GM19467 (cell line): Measurements from ENCODE around the gene GRIN3A.

ENCODE experiments used
- ATAC-seq: cut with Tn5 transposase; IDR thresholded peaks from one replicate; pipeline ENCODE4 v1.9.1; 2021; ENCODE audit warnings: mild to moderate bottlenecking, moderate library complexity; ENCODE audit not compliant: unreplicated experiment

GRIN3A gene

DNA sequence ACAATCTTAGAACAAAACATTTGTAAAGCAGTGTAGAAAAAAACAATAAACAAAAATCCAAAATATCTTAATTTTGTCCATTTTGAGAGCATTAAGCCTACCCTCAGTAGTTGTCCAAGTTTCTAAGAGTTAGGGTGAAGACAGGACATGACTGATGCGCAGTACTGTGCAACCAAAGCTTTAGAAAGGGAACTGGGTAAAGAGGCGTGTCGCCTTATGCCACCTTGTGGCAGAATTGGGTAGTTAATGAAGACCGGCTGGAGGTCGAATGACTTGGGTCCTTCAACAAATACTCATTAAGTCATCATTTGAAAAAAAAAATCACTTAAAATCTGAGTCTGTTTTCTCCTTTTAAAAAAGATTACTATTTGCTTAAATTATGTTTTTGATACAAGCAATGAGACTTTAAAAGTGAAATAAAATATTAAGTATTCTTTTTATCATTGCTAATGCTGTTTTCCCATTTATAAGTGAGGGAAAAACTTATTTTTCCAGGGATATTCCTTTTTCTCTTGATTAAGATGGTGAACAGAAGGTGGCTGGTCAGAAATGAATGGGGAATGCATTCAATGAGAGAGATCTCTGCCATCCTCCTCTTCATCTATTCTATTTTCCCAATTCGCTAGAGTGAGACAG, 208.3 kb downstream of the GRIN3A start:
- peak; percentile 39 for ATAC-seq

DNA sequence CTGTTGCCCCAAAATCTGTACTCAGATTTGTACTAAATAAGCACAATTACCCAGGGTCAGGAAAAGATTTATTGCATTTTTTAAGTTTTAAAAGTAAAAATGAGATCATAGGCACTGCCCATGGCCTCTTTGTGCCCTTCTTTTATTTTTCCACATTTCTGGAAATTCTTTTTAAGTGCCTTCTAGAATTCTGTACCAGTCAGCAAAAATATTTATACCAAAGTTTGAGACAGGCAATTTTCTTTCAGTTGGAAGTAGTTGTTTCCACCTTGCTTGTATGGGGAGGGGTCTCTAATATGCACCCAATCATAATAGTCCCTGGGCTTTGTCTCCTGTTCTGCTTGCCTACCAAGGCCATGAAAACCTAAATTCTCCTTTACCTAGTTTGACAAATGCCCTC, 210.4 kb downstream of the GRIN3A start:
- no peak for ATAC-seq

DNA sequence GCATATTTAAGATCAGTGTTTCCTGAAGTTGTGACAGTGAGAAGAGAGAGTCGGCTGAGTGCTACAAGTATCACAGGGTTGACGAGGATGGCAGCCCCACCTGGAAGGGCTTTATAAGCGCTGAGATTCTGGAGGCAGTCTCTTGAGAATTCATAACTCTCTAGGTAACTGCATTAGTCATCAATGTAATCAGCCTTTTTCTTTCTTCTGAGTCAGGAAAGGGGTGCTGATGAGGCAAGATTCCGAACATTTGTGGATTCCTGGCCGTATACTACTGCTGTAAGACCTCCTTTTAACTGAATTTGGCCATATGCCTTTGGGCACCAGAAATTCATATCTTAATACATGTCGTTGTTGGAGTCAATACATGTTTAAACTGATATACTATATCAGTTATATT, 211.4 kb downstream of the GRIN3A start:
- ATAC-seq, result no peak

DNA sequence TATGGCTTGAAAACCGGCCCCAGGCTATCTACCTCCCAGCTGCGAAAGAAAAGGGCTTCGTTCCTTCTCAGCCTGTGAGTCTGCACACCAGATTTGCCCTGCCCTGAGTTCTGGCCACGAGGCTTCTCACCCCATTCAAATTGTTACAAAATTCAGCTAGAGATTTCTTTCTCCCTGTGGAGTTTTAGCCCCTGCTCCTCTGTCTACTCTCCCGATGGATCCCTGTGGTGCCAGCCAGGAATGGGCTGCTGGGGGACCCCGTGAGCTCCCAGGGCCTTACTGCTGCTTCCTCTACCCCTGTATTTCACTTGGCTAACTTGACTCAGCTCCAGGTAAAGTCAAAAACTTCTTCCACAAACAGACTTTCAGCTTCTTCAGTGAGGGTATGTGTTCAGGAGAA, 214.1 kb downstream of the GRIN3A start:
- ATAC-seq, result no peak
